SK-N-SH treated with all-trans-retinoic acid at 6 μM for 48 hours (cell line): ENCODE measurements around the gene RGL3.

Experiments used
- ATAC-seq: fragments of 200-7000 bp; cut with Tn5 transposase; 3 replicates; pipeline ENCODE4 v1.9.1; 2020; ENCODE audit warnings: mild to moderate bottlenecking, moderate library complexity
- ARNTL ChIP-seq: fragments of 450-650 bp; formaldehyde crosslinking; IDR thresholded peaks from 2 replicates; pipeline ENCODE4 v1.5.0; 2020; ENCODE audit warnings: low read depth, mild to moderate bottlenecking, moderate library complexity, borderline replicate concordance
- BACH2 ChIP-seq: fragments of 250-450 bp; sonication (Bioruptor Pico); IDR thresholded peaks from 2 replicates; pipeline ENCODE4 v1.9.0; 2021; ENCODE audit warnings: mild to moderate bottlenecking, borderline replicate concordance
- CREB5 ChIP-seq: fragments of 250-450 bp; sonication (Bioruptor Pico); IDR thresholded peaks from 2 replicates; pipeline ENCODE4 v1.5.1; 2020; ENCODE audit warnings: low read depth, mild to moderate bottlenecking, moderate library complexity
- CSDC2 ChIP-seq: fragments of 250-450 bp; sonication (Bioruptor Pico); IDR thresholded peaks from 2 replicates; pipeline ENCODE4 v1.5.0; 2020; ENCODE audit warnings: mild to moderate bottlenecking, moderate library complexity
- ESRRG ChIP-seq: fragments of 250-450 bp; sonication (Bioruptor Pico); IDR thresholded peaks from 2 replicates; pipeline ENCODE4 v1.6.1; 2021; ENCODE audit warnings: mild to moderate bottlenecking
- GLIS3 ChIP-seq: fragments of 250-450 bp; sonication (Bioruptor Pico); IDR thresholded peaks from 2 replicates; pipeline ENCODE4 v1.5.0; 2020; ENCODE audit warnings: mild to moderate bottlenecking, moderate library complexity
- ISL1 ChIP-seq: fragments of 250-450 bp; sonication (Bioruptor Pico); IDR thresholded peaks from 2 replicates; pipeline ENCODE4 v2.1.2; 2022; ENCODE audit warnings: mild to moderate bottlenecking, moderate library complexity
- OSR1 ChIP-seq: fragments of 250-450 bp; sonication (Bioruptor Pico); IDR thresholded peaks from 2 replicates; pipeline ENCODE4 v1.8.0; 2022; ENCODE audit warnings: moderate library complexity, mild to moderate bottlenecking, inconsistent platforms
- POU6F1 ChIP-seq: fragments of 250-450 bp; sonication (Bioruptor Pico); IDR thresholded peaks from 2 replicates; pipeline ENCODE4 v1.8.0; 2021; ENCODE audit warnings: low read depth, mild to moderate bottlenecking, moderate library complexity, borderline replicate concordance
- PPARA ChIP-seq: fragments of 250-450 bp; sonication (Bioruptor Pico); IDR thresholded peaks from 2 replicates; pipeline ENCODE4 v1.5.0; 2020; ENCODE audit warnings: mild to moderate bottlenecking, borderline replicate concordance
- RARB ChIP-seq: fragments of 250-450 bp; sonication (Bioruptor Pico); IDR thresholded peaks from 2 replicates; pipeline ENCODE4 v1.8.0; 2021; ENCODE audit warnings: mild to moderate bottlenecking, moderate library complexity
- SNAI2 ChIP-seq: fragments of 250-450 bp; sonication (Bioruptor Pico); IDR thresholded peaks from 2 replicates; pipeline ENCODE4 v1.5.0; 2020; ENCODE audit warnings: mild to moderate bottlenecking, moderate library complexity
- TOX ChIP-seq: fragments of 250-450 bp; sonication (Bioruptor Pico); IDR thresholded peaks from 2 replicates; pipeline ENCODE4 v1.8.0; 2021; ENCODE audit warnings: mild to moderate bottlenecking, moderate library complexity, borderline replicate concordance
- ZFP3 ChIP-seq: fragments of 250-450 bp; sonication (Bioruptor Pico); IDR thresholded peaks from 2 replicates; pipeline ENCODE4 v1.5.0; 2020; ENCODE audit warnings: mild to moderate bottlenecking, moderate library complexity
- ZNF565 ChIP-seq: fragments of 450-650 bp; formaldehyde crosslinking; conservative IDR thresholded peaks from 2 replicates; pipeline ENCODE4 v1.5.0; 2020; ENCODE audit warnings: low read depth, mild to moderate bottlenecking, moderate library complexity
- ZNF70 ChIP-seq: fragments of 450-650 bp; formaldehyde crosslinking; IDR thresholded peaks from 2 replicates; pipeline ENCODE4 v1.5.0; 2020; ENCODE audit warnings: mild to moderate bottlenecking, moderate library complexity
- ZNF8 ChIP-seq: fragments of 450-650 bp; formaldehyde crosslinking; IDR thresholded peaks from 2 replicates; pipeline ENCODE4 v1.5.0; 2020; ENCODE audit warnings: mild to moderate bottlenecking, moderate library complexity
- TF ChIP-seq, protein P1 (sequence below): fragments of 250-450 bp; sonication (Bioruptor Pico); IDR thresholded peaks from 2 replicates; pipeline ENCODE4 v1.5.1; 2021; ENCODE audit warnings: mild to moderate bottlenecking, moderate library complexity
- TF ChIP-seq, protein P2 (sequence below): fragments of 250-450 bp; sonication (Bioruptor Pico); IDR thresholded peaks from 2 replicates; pipeline ENCODE4 v1.5.0; 2020; ENCODE audit warnings: mild to moderate bottlenecking, moderate library complexity

Gene RGL3

GRCh38 chr19:11422163-11423065, 3.3 kb upstream of the RGL3 start:
- ATAC-seq, result no peak
- TF ChIP-seq ZNF8 (CRISPR knock-in tag), result no peak
- TF ChIP-seq CSDC2, result no peak

DNA sequence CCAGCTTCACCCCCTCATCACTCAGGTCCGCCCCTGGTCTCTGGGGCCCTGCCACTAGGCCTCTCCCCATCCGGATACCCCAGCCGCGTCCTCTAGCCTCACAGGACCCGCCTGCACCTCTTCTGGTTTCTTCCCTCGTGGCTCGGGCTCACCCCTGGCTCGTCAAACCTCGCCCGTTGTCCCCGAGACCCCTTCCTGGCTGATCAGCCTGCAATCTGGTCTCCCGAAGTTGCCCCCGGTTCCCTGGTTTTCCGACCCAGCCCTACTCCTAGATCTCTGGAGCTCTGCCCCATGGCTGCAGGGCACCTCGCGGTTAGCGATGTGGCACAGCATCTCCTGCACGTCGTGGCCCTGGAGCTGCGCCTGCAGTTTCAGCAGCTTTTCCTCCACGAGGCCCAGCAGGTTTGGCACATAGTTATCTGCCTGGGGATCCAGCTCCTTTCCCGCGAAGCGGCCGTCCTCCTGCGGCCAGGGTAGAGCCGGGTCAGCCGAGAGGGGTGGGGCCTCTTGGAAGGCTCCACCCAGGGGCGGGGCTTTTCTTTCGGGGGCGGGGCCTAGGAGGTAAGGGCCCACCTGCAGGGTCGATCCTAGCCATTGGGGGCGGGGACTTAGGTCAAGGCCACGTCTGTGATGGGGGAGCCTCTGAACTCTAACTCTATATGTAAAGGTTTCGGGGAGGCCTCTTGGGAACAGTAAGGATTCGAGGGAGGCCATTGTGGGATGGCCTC, 2.4 kb upstream of the RGL3 start:
- TF ChIP-seq ZNF70 (no peak), SNAI2 (CRISPR knock-in tag) (no peak), ESRRG (no peak), BACH2 (CRISPR knock-in tag) (no peak), CREB5 (CRISPR knock-in tag) (no peak), CSDC2 (no peak), POU6F1 (no peak), ZFP3 (CRISPR knock-in tag) (no peak), OSR1 (CRISPR knock-in tag) (no peak), PPARA (CRISPR knock-in tag) (no peak), ZNF565 (no peak), ARNTL (CRISPR knock-in tag) (no peak), ZNF8 (CRISPR knock-in tag) (no peak), GLIS3 (no peak), RARB (CRISPR knock-in tag) (no peak)
- no peak for ATAC-seq

GRCh38 chr19:11420429-11421370, 1.6 kb upstream of the RGL3 start:
- no peak for ATAC-seq
- TF ChIP-seq, protein P1, sequence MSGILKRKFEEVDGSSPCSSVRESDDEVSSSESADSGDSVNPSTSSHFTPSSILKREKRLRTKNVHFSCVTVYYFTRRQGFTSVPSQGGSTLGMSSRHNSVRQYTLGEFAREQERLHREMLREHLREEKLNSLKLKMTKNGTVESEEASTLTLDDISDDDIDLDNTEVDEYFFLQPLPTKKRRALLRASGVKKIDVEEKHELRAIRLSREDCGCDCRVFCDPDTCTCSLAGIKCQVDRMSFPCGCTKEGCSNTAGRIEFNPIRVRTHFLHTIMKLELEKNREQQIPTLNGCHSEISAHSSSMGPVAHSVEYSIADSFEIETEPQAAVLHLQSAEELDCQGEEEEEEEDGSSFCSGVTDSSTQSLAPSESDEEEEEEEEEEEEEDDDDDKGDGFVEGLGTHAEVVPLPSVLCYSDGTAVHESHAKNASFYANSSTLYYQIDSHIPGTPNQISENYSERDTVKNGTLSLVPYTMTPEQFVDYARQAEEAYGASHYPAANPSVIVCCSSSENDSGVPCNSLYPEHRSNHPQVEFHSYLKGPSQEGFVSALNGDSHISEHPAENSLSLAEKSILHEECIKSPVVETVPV, result no peak
- TF ChIP-seq ZNF8 (CRISPR knock-in tag) (no peak), RARB (CRISPR knock-in tag) (no peak), GLIS3 (no peak), ZNF70 (no peak), ISL1 (CRISPR knock-in tag) (no peak), TOX (CRISPR knock-in tag) (no peak), CREB5 (CRISPR knock-in tag) (no peak), BACH2 (CRISPR knock-in tag) (no peak), ESRRG (no peak), CSDC2 (no peak)
- TF ChIP-seq, protein P2, sequence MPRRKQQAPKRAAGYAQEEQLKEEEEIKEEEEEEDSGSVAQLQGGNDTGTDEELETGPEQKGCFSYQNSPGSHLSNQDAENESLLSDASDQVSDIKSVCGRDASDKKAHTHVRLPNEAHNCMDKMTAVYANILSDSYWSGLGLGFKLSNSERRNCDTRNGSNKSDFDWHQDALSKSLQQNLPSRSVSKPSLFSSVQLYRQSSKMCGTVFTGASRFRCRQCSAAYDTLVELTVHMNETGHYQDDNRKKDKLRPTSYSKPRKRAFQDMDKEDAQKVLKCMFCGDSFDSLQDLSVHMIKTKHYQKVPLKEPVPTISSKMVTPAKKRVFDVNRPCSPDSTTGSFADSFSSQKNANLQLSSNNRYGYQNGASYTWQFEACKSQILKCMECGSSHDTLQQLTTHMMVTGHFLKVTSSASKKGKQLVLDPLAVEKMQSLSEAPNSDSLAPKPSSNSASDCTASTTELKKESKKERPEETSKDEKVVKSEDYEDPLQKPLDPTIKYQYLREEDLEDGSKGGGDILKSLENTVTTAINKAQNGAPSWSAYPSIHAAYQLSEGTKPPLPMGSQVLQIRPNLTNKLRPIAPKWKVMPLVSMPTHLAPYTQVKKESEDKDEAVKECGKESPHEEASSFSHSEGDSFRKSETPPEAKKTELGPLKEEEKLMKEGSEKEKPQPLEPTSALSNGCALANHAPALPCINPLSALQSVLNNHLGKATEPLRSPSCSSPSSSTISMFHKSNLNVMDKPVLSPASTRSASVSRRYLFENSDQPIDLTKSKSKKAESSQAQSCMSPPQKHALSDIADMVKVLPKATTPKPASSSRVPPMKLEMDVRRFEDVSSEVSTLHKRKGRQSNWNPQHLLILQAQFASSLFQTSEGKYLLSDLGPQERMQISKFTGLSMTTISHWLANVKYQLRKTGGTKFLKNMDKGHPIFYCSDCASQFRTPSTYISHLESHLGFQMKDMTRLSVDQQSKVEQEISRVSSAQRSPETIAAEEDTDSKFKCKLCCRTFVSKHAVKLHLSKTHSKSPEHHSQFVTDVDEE (CRISPR knock-in tag), result no peak
